ENCODE results near the gene CCDC112. TPM values are rescaled to one million over a fixed set of nuclear protein-coding genes. Genes with fewer than 3 reads are reported as not detected.
"Not testable (repeated sequence)": the region's sequence is repeated elsewhere in the genome, so short reads cannot be mapped to it uniquely, and the experiment has no call there.

CCDC112 gene
- total RNA-seq, 1 donor from 2014 or later, result 7.8 TPM

DNA sequence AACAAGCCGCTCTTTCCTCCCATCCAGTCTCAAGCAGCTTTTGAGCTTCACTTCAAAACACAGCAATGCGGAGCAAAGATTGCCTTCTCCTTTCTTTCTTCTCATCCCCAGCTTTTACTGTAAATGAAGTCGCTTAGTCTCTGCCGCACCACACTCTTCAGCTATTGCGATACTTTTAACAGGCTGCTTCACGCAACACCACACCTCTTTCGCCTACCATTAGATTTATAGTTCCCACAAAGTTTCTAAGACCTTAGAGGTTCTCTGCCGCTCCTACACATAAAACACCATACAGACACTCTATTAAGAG, 34.5 kb downstream of the CCDC112 start:
- TF ChIP-seq, protein P1, sequence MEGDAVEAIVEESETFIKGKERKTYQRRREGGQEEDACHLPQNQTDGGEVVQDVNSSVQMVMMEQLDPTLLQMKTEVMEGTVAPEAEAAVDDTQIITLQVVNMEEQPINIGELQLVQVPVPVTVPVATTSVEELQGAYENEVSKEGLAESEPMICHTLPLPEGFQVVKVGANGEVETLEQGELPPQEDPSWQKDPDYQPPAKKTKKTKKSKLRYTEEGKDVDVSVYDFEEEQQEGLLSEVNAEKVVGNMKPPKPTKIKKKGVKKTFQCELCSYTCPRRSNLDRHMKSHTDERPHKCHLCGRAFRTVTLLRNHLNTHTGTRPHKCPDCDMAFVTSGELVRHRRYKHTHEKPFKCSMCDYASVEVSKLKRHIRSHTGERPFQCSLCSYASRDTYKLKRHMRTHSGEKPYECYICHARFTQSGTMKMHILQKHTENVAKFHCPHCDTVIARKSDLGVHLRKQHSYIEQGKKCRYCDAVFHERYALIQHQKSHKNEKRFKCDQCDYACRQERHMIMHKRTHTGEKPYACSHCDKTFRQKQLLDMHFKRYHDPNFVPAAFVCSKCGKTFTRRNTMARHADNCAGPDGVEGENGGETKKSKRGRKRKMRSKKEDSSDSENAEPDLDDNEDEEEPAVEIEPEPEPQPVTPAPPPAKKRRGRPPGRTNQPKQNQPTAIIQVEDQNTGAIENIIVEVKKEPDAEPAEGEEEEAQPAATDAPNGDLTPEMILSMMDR (IDR thresholded peaks at IDR 0.05), result no peak
- peak overlapping the region; percentile 95 for H3K4me3 Mint-ChIP-seq (ENCODE audit: unreplicated experiment)
- peaks cover 30% of the 10 kb centered on the region for H3K4me1 Mint-ChIP-seq (ENCODE audit: unreplicated experiment)
- peak overlapping the region; percentile 97 for H3K27ac Mint-ChIP-seq (ENCODE audit: unreplicated experiment)
- no peaks in the 10 kb centered on the region for H3K9me3 Mint-ChIP-seq (ENCODE audit: unreplicated experiment)
- peaks cover 5% of the 10 kb centered on the region for H3K36me3 Mint-ChIP-seq (ENCODE audit: unreplicated experiment)
- DNase-seq (ENCODE audit: extremely low spot score, unreplicated experiment), result no peak
- H3K27me3 Mint-ChIP-seq (ENCODE audit: unreplicated experiment), result no peaks in the 10 kb centered on the region

DNA sequence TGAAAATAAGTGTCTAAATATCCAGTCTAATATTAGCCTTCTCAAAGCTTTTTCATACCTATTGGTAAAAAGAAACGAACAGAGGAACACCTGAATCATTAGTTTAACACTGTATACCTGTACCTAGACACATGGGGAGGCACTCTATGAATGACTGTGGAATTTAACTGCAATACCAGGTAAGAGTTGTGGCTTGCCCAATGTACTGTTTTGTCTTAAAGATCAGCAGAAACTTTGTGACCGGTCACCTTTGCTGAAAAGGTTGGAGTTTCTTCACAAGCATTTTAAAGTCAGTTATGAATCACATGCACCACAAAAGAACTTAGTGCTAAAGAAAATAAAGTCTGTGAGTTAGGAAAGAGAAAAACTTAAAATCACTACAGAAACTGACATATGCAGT, 36.2 kb downstream of the CCDC112 start:
- Mint-ChIP-seq H3K9me3 (ENCODE audit: unreplicated experiment) (no peaks in the 10 kb centered on the region), H3K27me3 (ENCODE audit: unreplicated experiment) (no peaks in the 10 kb centered on the region), H3K4me3 (ENCODE audit: unreplicated experiment) (no peak overlapping the region), H3K36me3 (ENCODE audit: unreplicated experiment) (peaks cover 2% of the 10 kb centered on the region), H3K27ac (ENCODE audit: unreplicated experiment) (no peak overlapping the region), H3K4me1 (ENCODE audit: unreplicated experiment) (peaks cover 34% of the 10 kb centered on the region)
- TF ChIP-seq, protein P1 (IDR thresholded peaks at IDR 0.05), result no peak
- no peak for DNase-seq (ENCODE audit: extremely low spot score, unreplicated experiment)

DNA sequence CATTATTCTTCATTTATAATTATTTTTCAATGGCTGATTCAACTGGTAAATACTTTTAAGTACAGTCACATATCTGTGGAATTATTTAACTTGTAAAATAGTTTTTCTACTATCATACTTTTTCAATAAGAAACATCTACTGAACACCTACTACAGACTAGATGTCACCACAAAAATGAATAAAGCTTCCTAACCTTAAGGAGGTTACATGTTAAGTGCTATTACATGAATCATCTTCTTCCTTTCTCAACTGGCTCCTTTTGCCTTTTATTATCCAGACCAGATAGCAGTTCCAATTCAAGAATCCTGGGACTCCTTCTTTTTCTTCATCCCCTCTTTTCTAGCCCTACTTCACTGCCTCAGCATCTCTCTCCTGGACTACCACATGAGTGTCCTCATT, 38.5 kb downstream of the CCDC112 start:
- Mint-ChIP-seq H3K4me1 (ENCODE audit: unreplicated experiment) (peaks cover 33% of the 10 kb centered on the region), H3K4me3 (ENCODE audit: unreplicated experiment) (no peak overlapping the region), H3K9me3 (ENCODE audit: unreplicated experiment) (no peaks in the 10 kb centered on the region), H3K36me3 (ENCODE audit: unreplicated experiment) (no peaks in the 10 kb centered on the region), H3K27ac (ENCODE audit: unreplicated experiment) (no peak overlapping the region), H3K27me3 (ENCODE audit: unreplicated experiment) (no peaks in the 10 kb centered on the region)
- TF ChIP-seq, protein P1 (IDR thresholded peaks at IDR 0.05), result no peak
- no peak for DNase-seq (ENCODE audit: extremely low spot score, unreplicated experiment)

DNA sequence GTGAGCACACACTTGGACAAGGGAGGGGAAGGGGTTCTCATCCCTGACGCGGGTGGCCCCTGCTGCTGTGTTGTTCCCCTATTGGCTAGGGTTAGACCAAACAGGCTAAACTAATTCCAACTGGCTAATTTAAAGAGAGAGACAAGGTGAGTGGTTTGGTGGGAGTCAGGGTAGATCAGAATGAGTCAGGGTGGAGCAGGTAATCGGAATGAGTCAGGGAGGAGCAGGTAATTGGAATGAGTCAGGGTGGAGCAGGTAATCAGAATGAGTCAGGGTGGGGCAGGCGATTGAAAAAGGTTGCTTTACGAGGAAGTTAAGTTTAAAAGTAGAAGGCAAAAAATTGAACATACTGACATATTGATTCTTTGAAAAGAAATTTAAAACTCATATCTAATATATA, 47.1 kb downstream of the CCDC112 start:
- H3K36me3 Mint-ChIP-seq (ENCODE audit: unreplicated experiment); DNase-seq (ENCODE audit: extremely low spot score, unreplicated experiment); H3K4me3 Mint-ChIP-seq (ENCODE audit: unreplicated experiment); H3K27me3 Mint-ChIP-seq (ENCODE audit: unreplicated experiment); H3K27ac Mint-ChIP-seq (ENCODE audit: unreplicated experiment); H3K9me3 Mint-ChIP-seq (ENCODE audit: unreplicated experiment); H3K4me1 Mint-ChIP-seq (ENCODE audit: unreplicated experiment): not testable (repeated sequence)

DNA sequence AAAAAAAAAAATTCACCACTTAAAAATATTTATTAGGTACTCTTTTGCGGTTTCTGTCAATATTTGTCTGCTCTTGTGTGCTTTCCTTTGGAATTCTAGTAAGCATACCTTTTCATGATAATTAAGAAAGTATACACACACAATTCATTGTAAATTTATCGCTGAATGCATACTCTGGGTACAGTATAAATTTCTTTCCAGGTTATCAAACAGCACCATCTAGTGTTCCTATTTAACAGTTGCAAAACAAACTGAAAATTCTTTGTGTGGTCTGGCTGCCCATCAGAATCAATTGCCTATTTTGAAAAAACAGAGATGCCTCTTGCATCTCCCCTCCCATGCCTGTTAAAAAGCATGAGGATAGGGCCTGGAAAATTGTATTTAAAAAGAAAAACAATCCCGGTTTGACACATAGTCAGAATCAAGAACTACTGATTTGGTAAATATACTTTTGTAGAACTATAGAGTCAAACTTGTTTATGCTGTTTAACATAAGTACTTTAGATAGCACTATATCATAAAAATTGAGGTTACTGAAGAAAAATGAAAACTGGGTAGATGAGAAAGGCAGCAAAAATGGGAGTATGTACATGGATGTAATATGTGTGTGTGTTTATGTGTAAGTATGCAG, 50.0 kb downstream of the CCDC112 start:
- Mint-ChIP-seq H3K27me3 (ENCODE audit: unreplicated experiment) (no peaks in the 10 kb centered on the region), H3K9me3 (ENCODE audit: unreplicated experiment) (no peaks in the 10 kb centered on the region), H3K4me1 (ENCODE audit: unreplicated experiment) (no peaks in the 10 kb centered on the region), H3K4me3 (ENCODE audit: unreplicated experiment) (no peak overlapping the region), H3K36me3 (ENCODE audit: unreplicated experiment) (peaks cover 4% of the 10 kb centered on the region), H3K27ac (ENCODE audit: unreplicated experiment) (no peak overlapping the region)
- TF ChIP-seq, protein P1 (IDR thresholded peaks at IDR 0.05), result peak; percentile 83
- DNase-seq (ENCODE audit: extremely low spot score, unreplicated experiment), result no peak

DNA sequence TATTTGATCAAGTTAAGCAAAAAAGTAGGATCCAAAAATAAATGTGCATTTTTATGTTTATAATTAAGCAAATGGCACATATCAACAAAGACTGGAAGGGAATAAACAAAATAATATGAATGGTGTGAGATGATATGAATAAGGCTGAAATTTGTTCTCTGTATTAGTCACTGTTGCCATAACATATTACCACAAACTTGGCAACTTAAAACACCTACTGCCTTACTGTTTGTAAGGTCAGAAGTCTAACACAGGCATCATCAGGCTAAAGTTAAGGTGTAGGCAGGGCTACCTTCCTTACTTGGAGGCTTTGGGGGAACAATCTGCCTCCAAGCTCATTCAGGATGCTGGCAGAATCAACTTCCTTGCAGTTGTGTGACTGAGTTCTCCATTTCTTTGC, 53.0 kb downstream of the CCDC112 start:
- H3K4me1 Mint-ChIP-seq (ENCODE audit: unreplicated experiment), result no peaks in the 10 kb centered on the region
- no peak overlapping the region for H3K27ac Mint-ChIP-seq (ENCODE audit: unreplicated experiment)
- no peaks in the 10 kb centered on the region for H3K27me3 Mint-ChIP-seq (ENCODE audit: unreplicated experiment)
- no peak for DNase-seq (ENCODE audit: extremely low spot score, unreplicated experiment)
- TF ChIP-seq, protein P1 (IDR thresholded peaks at IDR 0.05), result no peak
- no peak overlapping the region for H3K4me3 Mint-ChIP-seq (ENCODE audit: unreplicated experiment)
- no peaks in the 10 kb centered on the region for H3K9me3 Mint-ChIP-seq (ENCODE audit: unreplicated experiment)
- peaks cover 11% of the 10 kb centered on the region for H3K36me3 Mint-ChIP-seq (ENCODE audit: unreplicated experiment)

All from osteocyte (in vitro differentiated cells).